Erythroblast (primary cell): ENCODE measurements around the gene PHKB.
A peak's percentile ranks its signal among the peaks of the same experiment; 100 is the strongest.
"Not testable (repeated sequence)": the region's sequence is repeated elsewhere in the genome, so short reads cannot be mapped to it uniquely, and the experiment has no call there.

Experiments used
- DNase-seq, 2 experiments: peaks; one replicate each; lab custom pipeline; 2025; lab: John Stamatoyannopoulos, UW
- GATA1 ChIP-seq: IDR thresholded peaks from 2 replicates; pipeline ENCODE4 v1.6.1; 2011; ENCODE audit warnings: low read depth, mild to moderate bottlenecking, control low read depth, low read length, moderate library complexity
- POLR2A ChIP-seq: IDR thresholded peaks from 2 replicates; pipeline ENCODE4 v1.6.1; 2011; ENCODE audit warnings: mild to moderate bottlenecking, low read length

The PHKB gene

DNA sequence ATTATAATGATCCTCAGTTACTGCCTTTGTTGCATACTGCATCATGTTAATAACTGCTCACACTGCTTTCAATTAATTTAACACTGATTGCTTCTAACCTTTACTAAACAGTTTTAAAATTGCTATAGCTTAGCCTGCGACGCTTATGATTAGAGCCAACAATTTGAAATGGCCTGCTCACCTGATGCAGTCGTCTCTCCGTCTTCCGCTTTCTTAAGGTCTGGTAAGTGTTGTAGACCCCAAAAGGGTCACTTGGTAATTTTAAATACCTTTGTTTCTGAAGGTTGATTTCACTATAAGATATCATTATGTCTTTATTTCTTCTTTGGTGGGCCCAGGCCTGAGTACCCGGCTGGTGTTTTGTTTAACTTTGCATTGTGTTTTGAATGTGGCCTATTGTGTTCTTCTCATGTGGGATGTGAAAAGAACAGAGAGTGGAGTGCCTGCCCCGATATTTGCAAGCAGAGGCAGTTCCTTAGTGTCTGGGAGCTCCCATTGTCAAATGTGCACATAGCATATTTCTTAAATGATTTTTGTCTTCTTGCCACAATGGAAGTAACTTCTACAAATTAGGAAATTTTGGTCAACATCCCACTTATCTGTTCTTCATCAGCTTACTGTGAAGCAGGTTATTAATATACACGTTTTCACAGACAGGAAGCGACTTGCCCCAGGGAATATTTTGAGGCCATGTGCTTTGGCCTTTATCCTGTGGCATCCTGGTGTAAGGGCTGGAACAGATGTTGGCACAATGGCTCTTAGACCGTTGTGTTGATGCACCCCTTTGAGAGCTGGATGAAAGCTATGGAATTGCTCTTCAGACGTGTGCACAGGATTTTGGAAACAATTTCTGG, 2.9 kb downstream of the PHKB start:
- TF ChIP-seq GATA1 (no peak), POLR2A (no peak)
- no peak for DNase-seq

DNA sequence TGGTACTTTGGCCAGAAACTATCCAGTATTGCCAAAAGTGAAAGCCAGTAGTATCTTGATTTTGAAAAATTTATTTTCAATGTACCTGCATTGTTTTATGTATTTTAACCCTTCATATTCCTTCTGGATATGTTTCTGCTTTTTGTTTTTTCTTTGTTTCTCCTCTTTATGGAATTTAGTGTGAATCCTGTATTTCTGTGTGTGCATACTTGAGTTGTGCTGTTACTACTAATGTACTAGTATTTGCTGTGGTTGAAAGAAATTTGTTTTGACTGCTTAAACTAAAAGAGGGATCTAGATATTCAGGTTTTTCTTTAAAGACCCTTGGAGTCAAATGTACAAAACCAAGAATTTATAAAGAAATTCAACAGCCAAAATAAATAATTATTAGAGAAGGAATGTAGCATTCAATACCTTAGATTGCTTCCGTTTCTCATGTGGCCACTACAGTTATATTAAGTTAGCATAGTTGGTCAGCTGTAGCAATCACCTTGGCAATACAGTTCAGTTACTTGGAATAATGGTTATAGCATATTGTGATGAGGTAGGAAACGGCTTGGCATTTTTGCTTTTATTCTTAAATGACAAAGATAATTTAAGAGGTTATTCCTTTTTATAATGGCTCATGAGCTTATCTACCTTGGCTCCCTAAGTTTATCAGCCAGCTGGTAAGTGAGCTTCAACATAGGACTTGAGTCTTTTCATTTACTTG, 4.9 kb downstream of the PHKB start:
- TF ChIP-seq POLR2A (no peak), GATA1 (no peak)

GRCh38 chr16:47467501-47467900, 6.4 kb downstream of the PHKB start:
- TF ChIP-seq POLR2A (no peak), GATA1 (no peak)
- DNase-seq: peak; percentile 66 to 72

More for the DNA sequence above, 4.9 kb downstream of the PHKB start:
- peak in 1 of 2 experiments; percentile 20 for DNase-seq

- DNase-seq: peak; percentile 88 to 93
These were observed 7.0 kb downstream of the PHKB start for GRCh38 chr16:47468070-47468689.

DNA sequence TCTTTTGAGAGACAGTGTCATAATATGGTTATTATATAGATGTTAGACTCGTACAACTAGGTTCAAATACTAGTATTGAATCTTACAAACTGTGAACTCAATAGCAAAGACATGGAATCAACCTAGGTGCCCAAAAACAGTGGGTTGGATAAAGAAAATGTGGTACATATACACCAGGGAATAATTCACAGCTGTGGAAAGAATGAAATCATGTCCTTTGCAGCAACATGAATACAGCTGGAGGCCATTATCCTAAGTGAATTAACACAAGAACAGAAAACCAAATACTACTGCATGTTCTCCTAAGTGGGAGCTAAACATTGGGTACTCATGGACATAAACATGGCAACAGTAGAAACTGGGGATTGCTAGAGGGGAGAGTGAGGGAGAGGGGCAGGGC, 8.1 kb downstream of the PHKB start:
- no peak for TF ChIP-seq POLR2A
- no peak for TF ChIP-seq GATA1
- DNase-seq: no peak

GRCh38 chr16:47470211-47470610, 9.1 kb downstream of the PHKB start:
- no peak for DNase-seq
- TF ChIP-seq POLR2A: no peak
- no peak for TF ChIP-seq GATA1

DNA sequence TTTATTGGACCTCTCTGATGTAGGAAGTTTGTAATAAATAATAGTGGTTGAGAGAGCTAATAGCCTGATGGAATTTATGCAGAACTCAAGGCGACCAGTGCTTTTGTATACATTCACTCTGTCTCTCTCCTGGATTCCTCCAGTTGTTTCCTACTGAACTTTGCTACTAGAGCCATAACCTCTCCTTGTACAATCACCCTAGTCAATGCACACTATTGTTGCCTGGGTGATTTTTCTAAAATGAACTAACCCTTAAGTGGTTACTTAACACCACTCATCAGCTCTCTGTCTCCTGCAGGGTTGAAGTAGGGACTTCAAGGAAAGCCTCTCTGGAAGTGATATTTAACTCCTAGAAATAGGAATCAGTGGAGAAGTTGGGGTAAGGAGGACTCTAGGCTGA, 9.7 kb downstream of the PHKB start:
- no peak for DNase-seq
- TF ChIP-seq POLR2A (no peak), GATA1 (no peak)

- DNase-seq: not testable (repeated sequence)
These were observed 11.9 kb downstream of the PHKB start for GRCh38 chr16:47473004-47473403.

GRCh38 chr16:47473792-47474191, 12.7 kb downstream of the PHKB start:
- no peak for TF ChIP-seq GATA1
- TF ChIP-seq POLR2A: no peak
- no peak for DNase-seq

DNA sequence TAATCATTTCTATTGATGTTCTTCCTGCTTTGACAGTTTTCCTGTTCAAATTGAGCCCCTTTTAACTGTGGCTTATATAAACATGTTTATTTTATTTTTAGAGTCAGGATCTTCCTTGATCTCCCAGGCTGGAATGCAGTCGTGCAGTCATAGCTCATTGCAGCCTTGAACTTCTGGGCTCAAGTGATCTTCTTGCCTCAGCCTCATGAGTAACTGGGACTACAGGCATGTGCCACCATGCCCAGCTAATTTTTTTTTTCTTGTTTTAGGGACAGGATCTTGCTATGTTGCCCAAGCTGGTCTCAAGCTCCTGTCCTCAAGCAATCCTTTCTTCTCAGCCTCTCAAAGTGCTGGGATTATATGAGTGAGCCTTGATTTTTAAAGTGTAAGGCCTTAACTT, 14.7 kb downstream of the PHKB start:
- TF ChIP-seq GATA1 (no peak), POLR2A (no peak)
- no peak for DNase-seq

DNA sequence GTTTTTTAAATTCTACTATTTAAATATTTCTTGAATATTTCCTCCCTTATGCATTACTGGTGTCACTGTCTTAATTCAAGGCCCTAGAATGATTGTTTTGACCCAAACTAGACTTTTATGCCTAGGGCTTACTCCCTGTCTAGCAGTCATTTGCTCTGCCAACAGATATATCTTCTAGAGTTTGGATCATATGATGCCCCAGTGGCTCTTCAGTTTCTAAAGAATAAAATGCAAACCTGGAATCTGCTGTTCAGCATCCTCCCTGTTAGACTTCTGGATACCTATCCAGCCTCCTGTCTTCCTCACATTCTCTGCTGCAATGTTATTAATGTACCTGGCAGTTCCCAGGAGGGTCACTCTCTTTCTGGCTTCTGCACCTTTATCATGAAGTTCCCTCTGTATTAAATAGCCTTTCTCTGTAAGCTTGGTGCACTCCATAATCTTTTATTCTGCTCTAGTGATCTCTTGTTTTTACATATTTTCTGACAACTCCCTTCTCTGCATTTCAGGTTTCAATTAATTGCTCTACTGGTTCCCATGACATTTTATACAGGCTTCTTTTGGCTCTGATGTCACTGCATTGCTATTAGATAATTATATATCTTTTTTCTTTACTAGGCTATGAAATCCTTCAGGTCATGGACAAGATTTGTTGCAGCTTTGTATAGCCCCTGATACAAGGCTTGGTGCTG, 15.7 kb downstream of the PHKB start:
- TF ChIP-seq POLR2A (no peak), GATA1 (no peak)
- DNase-seq: no peak

- DNase-seq: no peak
- no peak for TF ChIP-seq POLR2A
- TF ChIP-seq GATA1: no peak
These were observed 16.5 kb downstream of the PHKB start for GRCh38 chr16:47477679-47478078.

GRCh38 chr16:47480410-47480809, 19.3 kb downstream of the PHKB start:
- DNase-seq: no peak
- TF ChIP-seq POLR2A (no peak), GATA1 (no peak)

- TF ChIP-seq GATA1 (no peak), POLR2A (no peak)
These were observed 20.7 kb downstream of the PHKB start for GRCh38 chr16:47481698-47482374.

More at GRCh38 chr16:47481698-47482374, 20.7 kb downstream of the PHKB start:
- no peak for DNase-seq
